ENCODE results near the gene RTRAF.

DNA sequence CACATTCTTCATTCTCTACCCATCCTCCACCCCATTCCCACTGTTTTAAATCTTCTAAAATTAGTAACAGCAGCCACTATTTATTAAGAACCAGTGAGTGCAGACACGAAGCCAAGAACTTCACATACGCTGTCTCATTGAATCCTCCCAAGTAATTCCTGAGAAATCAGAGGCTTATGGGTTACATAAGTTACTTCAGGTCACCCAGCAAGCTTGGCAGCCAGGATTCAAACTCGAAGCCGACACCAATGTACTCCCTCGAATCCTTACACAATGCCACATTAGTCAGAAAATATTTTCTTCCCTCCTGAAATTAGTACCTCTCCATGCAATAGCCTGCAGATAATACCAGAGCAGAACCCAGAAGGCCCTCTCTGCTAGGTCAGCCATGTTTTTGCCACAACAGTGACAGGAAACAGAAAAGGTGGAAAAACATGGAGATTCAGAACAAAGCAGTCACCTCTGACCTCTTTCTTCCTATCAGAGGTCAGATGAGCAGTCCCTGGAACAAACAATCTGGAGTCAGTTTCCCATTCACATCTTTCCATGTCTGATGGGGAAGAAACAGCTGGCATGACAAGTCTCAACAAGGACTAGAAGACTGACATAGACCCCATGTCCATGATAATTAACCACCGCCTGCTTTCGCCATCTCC is 63.1 kb downstream of the RTRAF start:
- TF ChIP-seq, protein P1, sequence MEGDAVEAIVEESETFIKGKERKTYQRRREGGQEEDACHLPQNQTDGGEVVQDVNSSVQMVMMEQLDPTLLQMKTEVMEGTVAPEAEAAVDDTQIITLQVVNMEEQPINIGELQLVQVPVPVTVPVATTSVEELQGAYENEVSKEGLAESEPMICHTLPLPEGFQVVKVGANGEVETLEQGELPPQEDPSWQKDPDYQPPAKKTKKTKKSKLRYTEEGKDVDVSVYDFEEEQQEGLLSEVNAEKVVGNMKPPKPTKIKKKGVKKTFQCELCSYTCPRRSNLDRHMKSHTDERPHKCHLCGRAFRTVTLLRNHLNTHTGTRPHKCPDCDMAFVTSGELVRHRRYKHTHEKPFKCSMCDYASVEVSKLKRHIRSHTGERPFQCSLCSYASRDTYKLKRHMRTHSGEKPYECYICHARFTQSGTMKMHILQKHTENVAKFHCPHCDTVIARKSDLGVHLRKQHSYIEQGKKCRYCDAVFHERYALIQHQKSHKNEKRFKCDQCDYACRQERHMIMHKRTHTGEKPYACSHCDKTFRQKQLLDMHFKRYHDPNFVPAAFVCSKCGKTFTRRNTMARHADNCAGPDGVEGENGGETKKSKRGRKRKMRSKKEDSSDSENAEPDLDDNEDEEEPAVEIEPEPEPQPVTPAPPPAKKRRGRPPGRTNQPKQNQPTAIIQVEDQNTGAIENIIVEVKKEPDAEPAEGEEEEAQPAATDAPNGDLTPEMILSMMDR (IDR thresholded peaks at IDR 0.05; ENCODE audit: insufficient read depth, low read length): no peak
- no peak for TF ChIP-seq POLR2AphosphoS5 (IDR thresholded peaks at IDR 0.05; ENCODE audit: low read depth)
- no peak for TF ChIP-seq GABPA (IDR thresholded peaks at IDR 0.05; ENCODE audit: low read depth)

All from HL-60 (cell line).